HCT116 (cell line): ENCODE results near the gene FRAT2. TPM values are rescaled to one million over a fixed set of nuclear protein-coding genes. Genes with fewer than 3 reads are reported as not detected.

ENCODE experiments used
- ATAC-seq: fragments of 200-7000 bp; cut with Tn5 transposase; 2 replicates; pipeline ENCODE4 v1.9.1; 2020; ENCODE audit warnings: mild to moderate bottlenecking, moderate library complexity
- BruUV-seq: library from RNA; stranded (reverse); fragments of 400-500 nt; replicated peaks from 2 replicates; lab custom pipeline; 2021; lab: Mats Ljungman, UMichigan
- CTCF ChIA-PET: fragments of 300-600 bp; sonication (Branson Sonifier 250); formaldehyde crosslinking; loops from one replicate; lab custom pipeline; 2021; ENCODE audit warnings: antibody characterized with exemption; lab: Charles Lee
- POLR2A ChIA-PET: fragments of 300-600, 350-600 bp; sonication (Branson Sonifier 250); formaldehyde crosslinking; loops from one replicate; lab custom pipeline; 2021; ENCODE audit warnings: antibody characterized with exemption; lab: Charles Lee
- RAD21 ChIA-PET, 2 experiments: fragments of 300-600 bp; sonication (Branson Sonifier 250); formaldehyde crosslinking; loops; one replicate each; lab custom pipeline; 2023; ENCODE audit warnings: low total read pairs in 2 of 2; ENCODE audit not compliant: uncharacterized antibody in 2 of 2, unreplicated experiment in 2 of 2, low non-redundant PET in 1 of 2; lab: Charles Lee
- DNase-seq: peaks from one replicate; pipeline ENCODE4 v3.0.0-alpha.2; 2010; ENCODE audit warnings: low read depth, low spot score
- H2AFZ ChIP-seq: fragments of 200-600 bp; shearing (Covaris generic), sonication (generic); 2 replicates; pipeline ENCODE4 v1.6.1; 2017; ENCODE audit warnings: low read depth, mixed run types, mixed read lengths, antibody characterized with exemption, low read length; ENCODE audit not compliant: poor library complexity, severe bottlenecking
- H3K27ac ChIP-seq: 2 replicates; pipeline ENCODE4 v1.5.1; 2012; ENCODE audit warnings: low read depth, low read length
- H3K27me3 ChIP-seq: fragments of 200-600 bp; sonication (generic); 2 replicates; pipeline ENCODE4 v1.6.1; 2016; ENCODE audit warnings: mixed run types, low read length, mixed read lengths; ENCODE audit not compliant: insufficient read depth
- H3K36me3 ChIP-seq, 2 experiments: fragments of 200-500 bp in 1 of 2; fragments of 200-600 bp in 1 of 2; sonication (Bioruptor generic) in 1 of 2; sonication (generic) in 1 of 2; 2 replicates each; pipeline versions ENCODE4 v1.5.1 to v1.6.1; 2014 to 2016; ENCODE audit warnings: low read length in 2 of 2, inconsistent platforms in 1 of 2, mixed read lengths in 1 of 2, mixed run types in 1 of 2; ENCODE audit not compliant: insufficient read depth in 2 of 2, control insufficient read depth in 1 of 2
- H3K4me1 ChIP-seq, 2 experiments: fragments of 200-600 bp in 1 of 2; sonication (generic) in 1 of 2; 2 replicates each; pipeline versions ENCODE4 v1.5.1 to v1.6.1; 2012 to 2017; ENCODE audit warnings: low read length in 2 of 2, inconsistent platforms in 1 of 2, mild to moderate bottlenecking in 1 of 2, mixed read lengths in 1 of 2, mixed run types in 1 of 2, moderate library complexity in 1 of 2; ENCODE audit not compliant: insufficient read depth in 2 of 2, control insufficient read depth in 1 of 2
- H3K4me2 ChIP-seq: fragments of 200-600 bp; sonication (generic); 2 replicates; pipeline ENCODE4 v1.6.1; 2017; ENCODE audit warnings: mixed run types, low read length, mixed read lengths
- H3K4me3 ChIP-seq, 2 experiments: fragments of 200-600 bp in 1 of 2; sonication (generic) in 1 of 2; replicated peaks in 1 of 2; 2 replicates each; pipeline ENCODE4 v1.5.1; 2011 to 2016; ENCODE audit warnings: low read length in 2 of 2, control low read depth in 1 of 2, low read depth in 1 of 2, mild to moderate bottlenecking in 1 of 2, mixed read lengths in 1 of 2, mixed run types in 1 of 2
- H3K79me2 ChIP-seq: fragments of 200-600 bp; sonication (generic); 2 replicates; pipeline ENCODE4 v1.6.1; 2017; ENCODE audit warnings: mild to moderate bottlenecking, mixed run types, low read length, moderate library complexity, mixed read lengths; ENCODE audit not compliant: insufficient read depth
- H3K9ac ChIP-seq: fragments of 200-600 bp; sonication (generic); 2 replicates; pipeline ENCODE4 v1.6.1; 2016; ENCODE audit warnings: low read length, mixed read lengths
- H3K9me2 ChIP-seq: fragments of 200-600 bp; sonication (generic), shearing (Covaris generic); 2 replicates; pipeline ENCODE4 v1.6.1; 2017; ENCODE audit warnings: mixed run types, mild to moderate bottlenecking, moderate library complexity; ENCODE audit not compliant: insufficient read depth
- H3K9me3 ChIP-seq, 2 experiments: fragments of 200-500 bp in 1 of 2; fragments of 200-600 bp in 1 of 2; sonication (Bioruptor generic) in 1 of 2; sonication (generic) in 1 of 2; 2 replicates each; pipeline ENCODE4 v1.6.1; 2014 to 2017; ENCODE audit warnings: low read length in 2 of 2, mixed read lengths in 2 of 2, inconsistent platforms in 1 of 2, low read depth in 1 of 2, mild to moderate bottlenecking in 1 of 2, mixed run types in 1 of 2, moderate library complexity in 1 of 2; ENCODE audit not compliant: control insufficient read depth in 1 of 2, insufficient read depth in 1 of 2
- H4K20me1 ChIP-seq: fragments of 200-600 bp; sonication (generic), shearing (Covaris generic); 2 replicates; pipeline ENCODE4 v1.6.1; 2017; ENCODE audit warnings: mixed run types, mild to moderate bottlenecking, moderate library complexity; ENCODE audit not compliant: insufficient read depth
- CEBPB ChIP-seq: IDR thresholded peaks from 2 replicates; pipeline ENCODE4 v1.6.1; 2012; ENCODE audit warnings: low read depth
- EGR1 ChIP-seq: IDR thresholded peaks from 2 replicates; pipeline ENCODE4 v1.6.1; 2012; ENCODE audit warnings: low read depth
- EZH2phosphoT487 ChIP-seq: fragments of 200-600 bp; IDR thresholded peaks from 2 replicates; pipeline ENCODE4 v1.6.1; 2018; ENCODE audit warnings: antibody characterized with exemption, borderline replicate concordance
- JUND ChIP-seq: IDR thresholded peaks from 2 replicates; pipeline ENCODE4 v1.6.1; 2012
- POLR2A ChIP-seq: IDR thresholded peaks from 2 replicates; pipeline ENCODE4 v1.7.0; 2011; ENCODE audit warnings: borderline replicate concordance; ENCODE audit not compliant: insufficient read depth, insufficient read length; ENCODE audit errors: extremely low read depth
- POLR2AphosphoS5 ChIP-seq: IDR thresholded peaks from 2 replicates; pipeline ENCODE4 v1.6.1; 2011; ENCODE audit warnings: mild to moderate bottlenecking, low read depth, low read length, moderate library complexity
- RAD21 ChIP-seq: IDR thresholded peaks from 2 replicates; pipeline ENCODE4 v1.6.1; 2012; ENCODE audit warnings: low read depth, mild to moderate bottlenecking
- REST ChIP-seq: IDR thresholded peaks from 2 replicates; pipeline ENCODE4 v1.6.1; 2012; ENCODE audit warnings: low read depth
- SIN3A ChIP-seq: IDR thresholded peaks from 2 replicates; pipeline ENCODE4 v1.6.1; 2012; ENCODE audit warnings: low read depth
- SP1 ChIP-seq: IDR thresholded peaks from 2 replicates; pipeline ENCODE4 v1.6.1; 2012; ENCODE audit warnings: low read depth
- SRF ChIP-seq: IDR thresholded peaks from 2 replicates; pipeline ENCODE4 v1.6.1; 2012; ENCODE audit warnings: low read depth
- TCF7L2 ChIP-seq: IDR thresholded peaks from 2 replicates; pipeline ENCODE4 v1.7.0; 2011; ENCODE audit warnings: borderline replicate concordance, inconsistent platforms; ENCODE audit not compliant: insufficient read depth, insufficient read length; ENCODE audit errors: extremely low read depth
- ZBTB33 ChIP-seq: IDR thresholded peaks from 2 replicates; pipeline ENCODE4 v1.6.1; 2011; ENCODE audit warnings: mild to moderate bottlenecking, low read length, moderate library complexity; ENCODE audit not compliant: insufficient replicate concordance; ENCODE audit errors: extremely low read depth
- ZFX ChIP-seq: fragments of 450-650 bp; IDR thresholded peaks from 2 replicates; pipeline ENCODE4 v1.6.1; 2017
- ZNF274 ChIP-seq: fragments of 200-500 bp; sonication (Bioruptor generic); IDR thresholded peaks from 2 replicates; pipeline ENCODE4 v1.6.1; 2014; ENCODE audit warnings: mild to moderate bottlenecking, low read depth, low read length, inconsistent platforms
- intact Hi-C: fragments of 100-400 bp; cut with micrococcal nuclease; formaldehyde crosslinking; loops from 2 replicates; pipeline ENCODE4 v1.10.0; 2022
- total RNA-seq: library from RNA; stranded (reverse); gene quantifications from one replicate; pipeline ENCODE4 v1.2.1, GENCODE V29; 2021; ENCODE audit not compliant: unreplicated experiment

Gene FRAT2
- total RNA-seq, 1 experiment from 2014 or later, result 10.7 TPM

GRCh38 chr10:97329766-97330165 lies 4.8 kb downstream of the FRAT2 start:
- intact Hi-C loops, result no loop called here
- ChIA-PET RAD21 (no interaction called here), POLR2A (no interaction called here), CTCF (no interaction called here)
- Histone ChIP-seq H3K79me2 (no peaks in the 10 kb centered on the region), H3K9me3 (no peaks in the 10 kb centered on the region), H3K36me3 (no peaks in the 10 kb centered on the region), H3K9me2 (no peaks in the 10 kb centered on the region), H4K20me1 (no peaks in the 10 kb centered on the region), H3K9ac (no peak overlapping the region), H3K27ac (no peak overlapping the region), H3K4me3 (no peak overlapping the region), H2AFZ (no peak overlapping the region), H3K4me1 (peaks cover 28 to 32% of the 10 kb centered on the region in 2 experiments), H3K4me2 (no peak overlapping the region; the same call in 1 of the 2 replicates), H3K27me3 (no peaks in the 10 kb centered on the region)
- no peak for ATAC-seq
- DNase-seq, result no peak
- no peak for TF ChIP-seq ZBTB33
- TF ChIP-seq SP1, result no peak
- no peak for TF ChIP-seq JUND
- no peak for TF ChIP-seq SRF
- TF ChIP-seq REST, result no peak
- no peak for TF ChIP-seq ZNF274
- TF ChIP-seq POLR2AphosphoS5, result no peak
- no peak for TF ChIP-seq TCF7L2
- no peak for TF ChIP-seq CEBPB
- no peak for TF ChIP-seq EZH2phosphoT487
- TF ChIP-seq SIN3A, result no peak
- no peak for TF ChIP-seq EGR1
- TF ChIP-seq ZFX, result no peak
- TF ChIP-seq POLR2A, result no peak
- TF ChIP-seq RAD21, result no peak
- BruUV-seq, result no TSS peak
